HG03095 (cell line): Measurements from ENCODE around the gene TDP2.

ENCODE experiments used
- ATAC-seq: cut with Tn5 transposase; IDR thresholded peaks from one replicate; pipeline ENCODE4 v1.9.1; 2021; ENCODE audit warnings: moderate library complexity; ENCODE audit not compliant: unreplicated experiment

The TDP2 gene

GRCh38 chr6:24607310-24608105 is 59.2 kb downstream of the TDP2 start:
- no peak for ATAC-seq

GRCh38 chr6:24606200-24606930 is 60.3 kb downstream of the TDP2 start:
- ATAC-seq: no peak

- no peak for ATAC-seq
Observed at GRCh38 chr6:24603241-24603640, 63.5 kb downstream of the TDP2 start.

- ATAC-seq: no peak
Observed at GRCh38 chr6:24600903-24601302, 65.8 kb downstream of the TDP2 start.
